A673 (cell line): Measurements from ENCODE around the gene RAPGEF4. TPM values are rescaled to one million over a fixed set of nuclear protein-coding genes. Genes with fewer than 3 reads are reported as not detected.
"Not testable (repeated sequence)": the region's sequence is repeated elsewhere in the genome, so short reads cannot be mapped to it uniquely, and the experiment has no call there.

Source experiments
- BruUV-seq: library from RNA; stranded (reverse); fragments of 400-500 nt; replicated peaks from 2 replicates; lab custom pipeline; 2021; lab: Mats Ljungman, UMichigan
- CTCF ChIA-PET: fragments of 300-600 bp; sonication (Branson Sonifier 250); formaldehyde crosslinking; loops from one replicate; lab custom pipeline; 2022; ENCODE audit warnings: antibody characterized with exemption; lab: Charles Lee
- POLR2A ChIA-PET: fragments of 300-600 bp; sonication (Branson Sonifier 250); formaldehyde crosslinking; loops from one replicate; lab custom pipeline; 2022; ENCODE audit warnings: antibody characterized with exemption; ENCODE audit not compliant: low non-redundant PET; lab: Charles Lee
- DNase-seq: peaks from one replicate; pipeline ENCODE4 v3.0.0-alpha.2; 2015; ENCODE audit warnings: low spot score
- H3K27ac ChIP-seq: fragments of 200-600 bp; sonication (generic); 2 replicates; pipeline ENCODE4 v1.5.1; 2016; ENCODE audit warnings: mixed run types, low read depth, mild to moderate bottlenecking, mixed read lengths, antibody characterized with exemption, low read length; ENCODE audit not compliant: poor library complexity, severe bottlenecking
- H3K27me3 ChIP-seq: fragments of 200-600 bp; sonication (generic); replicated peaks from 2 replicates; pipeline ENCODE4 v1.6.1; 2017; ENCODE audit warnings: mixed run types, low read depth, mild to moderate bottlenecking, mixed read lengths, antibody characterized with exemption, low read length; ENCODE audit not compliant: insufficient read depth, poor library complexity
- H3K36me3 ChIP-seq: fragments of 200-600 bp; sonication (generic); 2 replicates; pipeline ENCODE4 v1.6.1; 2016; ENCODE audit warnings: mixed run types, mild to moderate bottlenecking, mixed read lengths, antibody characterized with exemption, low read length; ENCODE audit not compliant: insufficient read depth, poor library complexity, severe bottlenecking
- H3K4me1 ChIP-seq: fragments of 200-600 bp; sonication (generic); 2 replicates; pipeline ENCODE4 v1.6.1; 2017; ENCODE audit warnings: mixed run types, mild to moderate bottlenecking, mixed read lengths, antibody characterized with exemption, low read length; ENCODE audit not compliant: insufficient read depth, poor library complexity, severe bottlenecking
- H3K4me3 ChIP-seq: fragments of 200-600 bp; sonication (generic); 2 replicates; pipeline ENCODE4 v1.5.1; 2016; ENCODE audit warnings: low read depth, mixed run types, mild to moderate bottlenecking, mixed read lengths, low read length; ENCODE audit not compliant: poor library complexity, severe bottlenecking
- H3K9me3 ChIP-seq: fragments of 200-600 bp; sonication (generic); 2 replicates; pipeline ENCODE4 v1.6.1; 2016; ENCODE audit warnings: mixed run types, low read depth, mild to moderate bottlenecking, mixed read lengths, antibody characterized with exemption, low read length; ENCODE audit not compliant: poor library complexity, severe bottlenecking
- CTCF ChIP-seq: fragments of 300-800, 200-600 bp; sonication (generic); conservative IDR thresholded peaks from 2 replicates; pipeline ENCODE4 v1.5.1; 2017; ENCODE audit warnings: low read depth, mild to moderate bottlenecking, antibody characterized with exemption, low read length, moderate library complexity, mixed read lengths
- EZH2 ChIP-seq: fragments of 200-600 bp; sonication (generic); IDR thresholded peaks from 2 replicates; pipeline ENCODE4 v1.6.1; 2017; ENCODE audit warnings: borderline replicate concordance, low read depth, mild to moderate bottlenecking, mixed read lengths, antibody characterized with exemption, low read length; ENCODE audit not compliant: poor library complexity, severe bottlenecking
- intact Hi-C: fragments of 100-400 bp; cut with micrococcal nuclease; formaldehyde crosslinking; loops from one replicate; pipeline ENCODE4 v1.10.0; 2022; ENCODE audit not compliant: unreplicated experiment
- total RNA-seq: library from RNA; stranded (reverse); gene quantifications from 2 replicates; pipeline ENCODE4 v1.2.3, GENCODE V29; 2021

RAPGEF4 gene
- total RNA-seq, 1 experiment from 2014 or later, result 0.26 TPM

DNA sequence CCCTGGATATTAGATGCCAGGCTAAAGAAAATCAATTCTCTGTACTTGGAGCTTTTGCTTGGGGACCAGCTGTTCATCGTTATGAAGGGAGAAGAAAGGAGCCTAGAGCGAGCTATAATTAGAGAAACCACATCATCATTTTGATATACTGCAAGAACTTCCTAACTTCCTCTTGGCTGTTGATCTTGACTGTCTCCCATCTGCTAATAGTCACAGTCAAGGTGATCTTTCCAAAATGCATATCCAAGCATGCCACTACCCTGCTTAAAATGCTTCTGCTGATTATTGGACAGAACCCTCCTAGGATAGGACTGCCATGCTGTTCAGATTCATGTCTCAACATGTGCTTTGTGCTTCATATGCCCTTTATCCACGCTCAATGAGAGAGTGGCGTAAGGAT is 54.8 kb downstream of the RAPGEF4 start:
- no peak overlapping the region for H3K27ac ChIP-seq
- BruUV-seq, result no TSS peak
- ChIA-PET CTCF (no interaction called here), POLR2A (interaction anchor here (0.6 kb wide), 1 partner anchor 97 kb away, joined by 3 read pairs; no protein-coding TSS in a partner anchor)
- no peaks in the 10 kb centered on the region for H3K4me1 ChIP-seq
- no peak for TF ChIP-seq EZH2
- no peaks in the 10 kb centered on the region for H3K36me3 ChIP-seq
- DNase-seq, result no peak
- H3K27me3 ChIP-seq, result no peaks in the 10 kb centered on the region
- H3K9me3 ChIP-seq, result no peaks in the 10 kb centered on the region
- intact Hi-C loops, result no loop called here
- no peak overlapping the region for H3K4me3 ChIP-seq

- Histone ChIP-seq H3K27me3 (no peaks in the 10 kb centered on the region), H3K27ac (no peak overlapping the region), H3K4me3 (no peak overlapping the region), H3K9me3 (no peaks in the 10 kb centered on the region), H3K36me3 (no peaks in the 10 kb centered on the region), H3K4me1 (no peaks in the 10 kb centered on the region)
- intact Hi-C loops, result no loop called here
- no peak for TF ChIP-seq EZH2
- TF ChIP-seq CTCF, result no peak
- CTCF ChIA-PET, result no interaction called here
- DNase-seq, result no peak
- POLR2A ChIA-PET, result no interaction called here
- no TSS peak for BruUV-seq
Observed at GRCh38 chr2:172791953-172792352, 56.3 kb downstream of the RAPGEF4 start.

- H3K9me3 ChIP-seq, result no peaks in the 10 kb centered on the region
- intact Hi-C loops, result no loop called here
- no peaks in the 10 kb centered on the region for H3K36me3 ChIP-seq
- POLR2A ChIA-PET, result no interaction called here
- no peak for DNase-seq
- CTCF ChIA-PET, result no interaction called here
- TF ChIP-seq EZH2, result no peak
- no peak for TF ChIP-seq CTCF
- H3K4me1 ChIP-seq, result no peaks in the 10 kb centered on the region
- BruUV-seq, result no TSS peak
- no peak overlapping the region for H3K27ac ChIP-seq
- H3K4me3 ChIP-seq, result no peak overlapping the region
- peaks cover 4% of the 10 kb centered on the region for H3K27me3 ChIP-seq
Observed at GRCh38 chr2:172792711-172793110, 57.1 kb downstream of the RAPGEF4 start.

DNA sequence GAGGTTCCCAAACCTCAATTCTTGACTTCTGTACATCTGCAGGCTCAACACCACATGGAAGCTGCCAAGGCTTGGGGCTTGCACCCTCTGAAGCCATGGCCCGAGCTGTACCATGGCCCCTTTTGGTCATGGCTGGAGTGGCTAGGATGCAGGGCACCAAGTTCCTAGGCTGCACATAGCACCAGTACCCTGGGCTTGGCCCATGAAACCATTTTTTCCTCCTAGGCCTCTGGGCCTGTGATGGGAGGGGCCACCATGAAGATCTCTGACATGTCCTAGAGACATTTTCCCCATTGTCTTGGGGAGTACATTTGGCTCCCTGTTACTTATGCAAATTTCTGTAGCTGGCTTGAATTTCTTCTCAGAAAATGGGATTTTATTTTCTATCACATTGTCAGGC is 67.7 kb downstream of the RAPGEF4 start:
- BruUV-seq, H3K9me3 ChIP-seq, H3K36me3 ChIP-seq, H3K4me1 ChIP-seq, H3K27me3 ChIP-seq, DNase-seq, H3K4me3 ChIP-seq, CTCF ChIA-PET, H3K27ac ChIP-seq, POLR2A ChIA-PET: not testable (repeated sequence)
- intact Hi-C loops, result loop anchor here (10.0 kb wide), 1 partner anchor 411 kb away; no protein-coding TSS in a partner anchor
